ENCODE results near the gene ARMS2. TPM values are rescaled to one million over a fixed set of nuclear protein-coding genes. Genes with fewer than 3 reads are reported as not detected.

ARMS2 gene
- total RNA-seq, 3 donors from 2014 or later, result not detected

- DNase-seq (ENCODE audit: low spot score in 2 of 2), result no peak
- H3K4me1 ChIP-seq, result peaks cover 4 to 6% of the 10 kb centered on the region in 2 donors
- H3K9me3 ChIP-seq, result no peaks in the 10 kb centered on the region
- intact Hi-C loops (cut with DNase I; ENCODE audit: low total_unique reads), result no loop called here
- peak overlapping the region; percentile 72 to 91 (median 81) for H3K4me3 ChIP-seq
- H3K27me3 ChIP-seq, result no peaks in the 10 kb centered on the region
- peak overlapping the region; percentile 75 to 76 for H3K27ac ChIP-seq
- H3K36me3 ChIP-seq, result no peaks in the 10 kb centered on the region
- TF ChIP-seq CTCF (IDR thresholded peaks at IDR 0.05) (no peak), POLR2A (IDR thresholded peaks at IDR 0.05) (no peak), POLR2AphosphoS5 (IDR thresholded peaks at IDR 0.05) (no peak)
These were observed 9.2 kb downstream of the ARMS2 start for GRCh38 chr10:122463466-122464249.

- DNase-seq (ENCODE audit: low spot score in 2 of 2), result no peak
- intact Hi-C loops (cut with DNase I; ENCODE audit: low total_unique reads), result no loop called here
- H3K4me1 ChIP-seq, result peaks cover 4 to 6% of the 10 kb centered on the region in 2 donors
These were observed 9.7 kb downstream of the ARMS2 start for GRCh38 chr10:122464250-122464510.

GRCh38 chr10:122464586-122464985 lies 10.1 kb downstream of the ARMS2 start:
- no peak for DNase-seq (ENCODE audit: low spot score in 2 of 2)
- Histone ChIP-seq H3K27ac (peak overlapping the region; percentile 75 to 76), H3K36me3 (no peaks in the 10 kb centered on the region), H3K27me3 (no peaks in the 10 kb centered on the region), H3K9me3 (no peaks in the 10 kb centered on the region), H3K4me1 (peaks cover 4 to 6% of the 10 kb centered on the region in 2 donors), H3K4me3 (peak overlapping the region in 2 of 3 donors; percentile 72 to 91)
- intact Hi-C loops (cut with DNase I; ENCODE audit: low total_unique reads), result no loop called here
- TF ChIP-seq POLR2AphosphoS5 (IDR thresholded peaks at IDR 0.05), result no peak

More at GRCh38 chr10:122464250-122464510, 9.7 kb downstream of the ARMS2 start:
- TF ChIP-seq POLR2A (IDR thresholded peaks at IDR 0.05) (no peak), CTCF (IDR thresholded peaks at IDR 0.05) (no peak), POLR2AphosphoS5 (IDR thresholded peaks at IDR 0.05) (no peak)
- Histone ChIP-seq H3K27ac (peak overlapping the region; percentile 75 to 76), H3K4me3 (peak overlapping the region in 2 of 3 donors; percentile 72 to 91), H3K27me3 (no peaks in the 10 kb centered on the region), H3K9me3 (no peaks in the 10 kb centered on the region), H3K36me3 (no peaks in the 10 kb centered on the region)

- H3K36me3 ChIP-seq, result no peaks in the 10 kb centered on the region
- peak overlapping the region; percentile 13 to 76 for H3K27ac ChIP-seq
- no peak overlapping the region for H3K4me3 ChIP-seq
- TF ChIP-seq POLR2A (IDR thresholded peaks at IDR 0.05) (no peak), CTCF (IDR thresholded peaks at IDR 0.05) (no peak), POLR2AphosphoS5 (IDR thresholded peaks at IDR 0.05) (no peak)
- H3K4me1 ChIP-seq, result peaks cover 2 to 4% of the 10 kb centered on the region in 2 donors
- H3K9me3 ChIP-seq, result no peaks in the 10 kb centered on the region
- DNase-seq (ENCODE audit: low spot score in 2 of 2), result no peak
- intact Hi-C loops (cut with DNase I; ENCODE audit: low total_unique reads), result no loop called here
- no peaks in the 10 kb centered on the region for H3K27me3 ChIP-seq
These were observed 11.1 kb downstream of the ARMS2 start for GRCh38 chr10:122465401-122466040.

- H3K27me3 ChIP-seq, result no peaks in the 10 kb centered on the region
- TF ChIP-seq POLR2A (IDR thresholded peaks at IDR 0.05), result no peak
- H3K4me3 ChIP-seq, result no peak overlapping the region
- DNase-seq (ENCODE audit: low spot score in 2 of 2), result no peak
- peaks cover 0 to 4% of the 10 kb centered on the region in 2 donors for H3K4me1 ChIP-seq
- no peaks in the 10 kb centered on the region for H3K9me3 ChIP-seq
- no peaks in the 10 kb centered on the region for H3K36me3 ChIP-seq
- intact Hi-C loops (cut with DNase I; ENCODE audit: low total_unique reads), result no loop called here
- peak overlapping the region; percentile 83 to 89 for H3K27ac ChIP-seq
These were observed 12.5 kb downstream of the ARMS2 start for GRCh38 chr10:122466951-122467381.

GRCh38 chr10:122467701-122468100 lies 13.2 kb downstream of the ARMS2 start:
- intact Hi-C loops (cut with DNase I; ENCODE audit: low total_unique reads), result no loop called here
- H3K4me1 ChIP-seq, result peaks cover 0 to 4% of the 10 kb centered on the region in 2 donors

More at GRCh38 chr10:122467701-122468100, 13.2 kb downstream of the ARMS2 start:
- Histone ChIP-seq H3K27me3 (no peaks in the 10 kb centered on the region), H3K9me3 (no peaks in the 10 kb centered on the region), H3K4me3 (no peak overlapping the region), H3K27ac (peak overlapping the region; percentile 83 to 89), H3K36me3 (no peaks in the 10 kb centered on the region)
- no peak for DNase-seq (ENCODE audit: low spot score in 2 of 2)
- TF ChIP-seq POLR2AphosphoS5 (IDR thresholded peaks at IDR 0.05) (no peak), CTCF (IDR thresholded peaks at IDR 0.05) (no peak), POLR2A (IDR thresholded peaks at IDR 0.05) (no peak)

Measured in breast epithelium (tissue), 4 donors.